ENCODE measurements around the gene SYMPK.

Gene SYMPK

GRCh38 chr19:45782820-45783785 lies 79.8 kb downstream of the SYMPK start:
- H3K27me3 ChIP-seq (ENCODE audit: control insufficient read depth, low read length), result no peaks in the 10 kb centered on the region
- no peaks in the 10 kb centered on the region for H3K9me2 ChIP-seq (replicated peaks; ENCODE audit: control insufficient read depth, low read length)
- H4K20me1 ChIP-seq (ENCODE audit: control insufficient read depth, insufficient read depth, low read depth, low read length), result peaks cover 18% of the 10 kb centered on the region
- H3K36me3 ChIP-seq (ENCODE audit: control insufficient read depth, low read length), result peaks cover 26% of the 10 kb centered on the region
- no peaks in the 10 kb centered on the region for H3K79me2 ChIP-seq (ENCODE audit: control insufficient read depth, low read length)
- no peaks in the 10 kb centered on the region for H3K9me3 ChIP-seq (ENCODE audit: control insufficient read depth, insufficient read depth, low read length)
- H3K4me3 ChIP-seq (ENCODE audit: low read length), result no peak overlapping the region
- H3F3A ChIP-seq (ENCODE audit: control insufficient read depth, insufficient read depth), result peaks cover 5% of the 10 kb centered on the region; the same call in 1 of the 2 replicates
- TF ChIP-seq, protein P1, sequence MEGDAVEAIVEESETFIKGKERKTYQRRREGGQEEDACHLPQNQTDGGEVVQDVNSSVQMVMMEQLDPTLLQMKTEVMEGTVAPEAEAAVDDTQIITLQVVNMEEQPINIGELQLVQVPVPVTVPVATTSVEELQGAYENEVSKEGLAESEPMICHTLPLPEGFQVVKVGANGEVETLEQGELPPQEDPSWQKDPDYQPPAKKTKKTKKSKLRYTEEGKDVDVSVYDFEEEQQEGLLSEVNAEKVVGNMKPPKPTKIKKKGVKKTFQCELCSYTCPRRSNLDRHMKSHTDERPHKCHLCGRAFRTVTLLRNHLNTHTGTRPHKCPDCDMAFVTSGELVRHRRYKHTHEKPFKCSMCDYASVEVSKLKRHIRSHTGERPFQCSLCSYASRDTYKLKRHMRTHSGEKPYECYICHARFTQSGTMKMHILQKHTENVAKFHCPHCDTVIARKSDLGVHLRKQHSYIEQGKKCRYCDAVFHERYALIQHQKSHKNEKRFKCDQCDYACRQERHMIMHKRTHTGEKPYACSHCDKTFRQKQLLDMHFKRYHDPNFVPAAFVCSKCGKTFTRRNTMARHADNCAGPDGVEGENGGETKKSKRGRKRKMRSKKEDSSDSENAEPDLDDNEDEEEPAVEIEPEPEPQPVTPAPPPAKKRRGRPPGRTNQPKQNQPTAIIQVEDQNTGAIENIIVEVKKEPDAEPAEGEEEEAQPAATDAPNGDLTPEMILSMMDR (IDR thresholded peaks at IDR 0.05; ENCODE audit: low read depth, low read length, poor library complexity, severe bottlenecking), result no peak
- TF ChIP-seq EZH2phosphoT487 (IDR thresholded peaks at IDR 0.05; ENCODE audit: borderline replicate concordance, low read length), result no peak
- no peak overlapping the region for H3K27ac ChIP-seq (ENCODE audit: low read depth, low read length)
- H3K4me2 ChIP-seq (ENCODE audit: low read length), result no peak overlapping the region
- H3K4me1 ChIP-seq (ENCODE audit: control insufficient read depth, low read length), result peaks cover 19% of the 10 kb centered on the region

GRCh38 chr19:45782162-45782691 lies 80.7 kb downstream of the SYMPK start, which contains the start of gene DMPK:
Gene DMPK, minus strand, starts transcription at chr19:45782490. Its CDS starts 138 bp downstream, at chr19:45782352.
- no peak within 1 kb of the TSS for H3K4me2 ChIP-seq (ENCODE audit: low read length)
- H3K27me3 ChIP-seq (ENCODE audit: control insufficient read depth, low read length), result no peaks in the 10 kb centered on the region
- H3K79me2 ChIP-seq (ENCODE audit: control insufficient read depth, low read length), result no peaks in the 10 kb centered on the region
- peaks cover 18% of the 10 kb centered on the region for H4K20me1 ChIP-seq (ENCODE audit: control insufficient read depth, insufficient read depth, low read depth, low read length)
- TF ChIP-seq, protein P1 (IDR thresholded peaks at IDR 0.05; ENCODE audit: low read depth, low read length, poor library complexity, severe bottlenecking), result no peak
- TF ChIP-seq EZH2phosphoT487 (IDR thresholded peaks at IDR 0.05; ENCODE audit: borderline replicate concordance, low read length), result no peak
- peaks cover 30% of the 10 kb centered on the region; the same call in 1 of the 2 replicates for H3K36me3 ChIP-seq (ENCODE audit: control insufficient read depth, low read length)
- no peaks in the 10 kb centered on the region for H3K9me3 ChIP-seq (ENCODE audit: control insufficient read depth, insufficient read depth, low read length)
- peaks cover 19% of the 10 kb centered on the region for H3K4me1 ChIP-seq (ENCODE audit: control insufficient read depth, low read length)
- no peak within 1 kb of the TSS for H3K27ac ChIP-seq (ENCODE audit: low read depth, low read length)
- H3K4me3 ChIP-seq (ENCODE audit: low read length), result no peak within 1 kb of the TSS
- no peaks in the 10 kb centered on the region for H3K9me2 ChIP-seq (replicated peaks; ENCODE audit: control insufficient read depth, low read length)
- peaks cover 5% of the 10 kb centered on the region; the same call in 1 of the 2 replicates for H3F3A ChIP-seq (ENCODE audit: control insufficient read depth, insufficient read depth)

- H3K9me3 ChIP-seq (ENCODE audit: control insufficient read depth, insufficient read depth, low read length), result no peaks in the 10 kb centered on the region
- H3K9me2 ChIP-seq (replicated peaks; ENCODE audit: control insufficient read depth, low read length), result no peaks in the 10 kb centered on the region
- TF ChIP-seq, protein P1 (IDR thresholded peaks at IDR 0.05; ENCODE audit: low read depth, low read length, poor library complexity, severe bottlenecking), result no peak
- TF ChIP-seq EZH2phosphoT487 (IDR thresholded peaks at IDR 0.05; ENCODE audit: borderline replicate concordance, low read length), result no peak
- peaks cover 18% of the 10 kb centered on the region for H4K20me1 ChIP-seq (ENCODE audit: control insufficient read depth, insufficient read depth, low read depth, low read length)
- peaks cover 5% of the 10 kb centered on the region; the same call in 1 of the 2 replicates for H3F3A ChIP-seq (ENCODE audit: control insufficient read depth, insufficient read depth)
- H3K4me2 ChIP-seq (ENCODE audit: low read length), result no peak overlapping the region
- H3K4me1 ChIP-seq (ENCODE audit: control insufficient read depth, low read length), result peaks cover 19% of the 10 kb centered on the region
- no peak overlapping the region for H3K27ac ChIP-seq (ENCODE audit: low read depth, low read length)
- H3K27me3 ChIP-seq (ENCODE audit: control insufficient read depth, low read length), result no peaks in the 10 kb centered on the region
- H3K79me2 ChIP-seq (ENCODE audit: control insufficient read depth, low read length), result no peaks in the 10 kb centered on the region
- no peak overlapping the region for H3K4me3 ChIP-seq (ENCODE audit: low read length)
- peaks cover 29% of the 10 kb centered on the region; the same call in 1 of the 2 replicates for H3K36me3 ChIP-seq (ENCODE audit: control insufficient read depth, low read length)
Observed at GRCh38 chr19:45781214-45782161, 81.5 kb downstream of the SYMPK start.

All from DOHH2 (cell line).